ENCODE measurements around the gene USP32. TPM values are rescaled to one million over a fixed set of nuclear protein-coding genes. Genes with fewer than 3 reads are reported as not detected.

USP32 gene
- polyA plus RNA-seq, 2 donors, result 9.5 to 16.1 TPM

DNA sequence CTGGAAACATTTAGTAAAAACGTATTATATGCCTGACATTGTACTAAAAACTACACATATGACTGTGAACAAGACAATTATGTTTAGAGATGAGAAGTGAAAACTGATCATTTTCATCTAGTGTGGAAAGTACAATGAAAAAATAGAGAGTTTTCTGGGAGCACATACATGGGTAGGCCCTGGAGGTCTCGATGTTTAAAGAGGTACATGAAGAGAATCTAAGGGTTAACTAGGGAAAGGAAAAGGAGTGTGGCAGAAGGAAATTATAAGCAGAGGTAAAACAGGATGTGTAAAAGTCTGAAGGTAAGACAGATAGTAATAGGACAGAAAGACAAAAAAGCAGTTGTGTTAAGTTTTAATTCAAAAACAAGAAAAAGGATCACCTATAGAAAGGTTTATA, 113.7 kb downstream of the USP32 start:
- H3K9me3 ChIP-seq (ENCODE audit: control insufficient read depth in 2 of 2, insufficient read depth in 1 of 2, low read depth in 1 of 2, low read length in 1 of 2), result no peaks in the 10 kb centered on the region
- no peaks in the 10 kb centered on the region for H3K36me3 ChIP-seq (ENCODE audit: control insufficient read depth in 2 of 2, insufficient read depth in 2 of 2, low read length in 1 of 2)
- H3K27me3 ChIP-seq (ENCODE audit: control insufficient read depth in 1 of 2, insufficient read depth in 2 of 2, low read length in 2 of 2), result no peaks in the 10 kb centered on the region
- no peak overlapping the region for H3K4me3 ChIP-seq (ENCODE audit: low read depth in 1 of 2, low read length in 2 of 2)
- no peaks in the 10 kb centered on the region for H3K4me1 ChIP-seq (ENCODE audit: control insufficient read depth in 2 of 2, insufficient read depth in 2 of 2, low read length in 1 of 2)
- 90 to 95% methylated on average over 2 of the region's 2 CpGs for WGBS, 2 donors
- no peak overlapping the region for H3K27ac ChIP-seq (ENCODE audit: low read depth in 2 of 2, low read length in 1 of 2)

DNA sequence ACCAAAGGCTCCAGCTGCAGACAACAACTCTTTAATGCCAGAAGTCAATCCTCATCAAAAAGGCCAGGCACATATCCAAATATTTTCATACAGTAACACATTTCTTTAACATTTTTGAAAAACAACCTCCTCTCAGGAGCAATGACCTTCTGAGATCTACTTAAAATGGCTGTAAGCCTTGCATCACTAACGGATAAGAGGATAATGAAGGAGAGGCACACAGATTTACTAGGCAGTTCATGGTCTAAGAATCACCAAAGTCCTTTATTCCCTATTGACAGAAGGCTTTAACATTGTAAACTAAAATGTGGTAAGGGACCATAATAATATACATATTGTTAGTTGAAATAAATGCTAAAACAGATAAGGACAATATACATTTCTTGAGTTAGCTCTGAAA, 114.7 kb downstream of the USP32 start:
- no peak overlapping the region for H3K27ac ChIP-seq (ENCODE audit: low read depth in 2 of 2, low read length in 1 of 2)
- no peaks in the 10 kb centered on the region for H3K9me3 ChIP-seq (ENCODE audit: control insufficient read depth in 2 of 2, insufficient read depth in 1 of 2, low read depth in 1 of 2, low read length in 1 of 2)
- H3K36me3 ChIP-seq (ENCODE audit: control insufficient read depth in 2 of 2, insufficient read depth in 2 of 2, low read length in 1 of 2), result no peaks in the 10 kb centered on the region
- 85 to 100% methylated on average over 1 of the region's 1 CpG for WGBS, 2 donors
- no peaks in the 10 kb centered on the region for H3K4me1 ChIP-seq (ENCODE audit: control insufficient read depth in 2 of 2, insufficient read depth in 2 of 2, low read length in 1 of 2)
- no peak overlapping the region for H3K4me3 ChIP-seq (ENCODE audit: low read depth in 1 of 2, low read length in 2 of 2)
- no peaks in the 10 kb centered on the region for H3K27me3 ChIP-seq (ENCODE audit: control insufficient read depth in 1 of 2, insufficient read depth in 2 of 2, low read length in 2 of 2)

- no peaks in the 10 kb centered on the region for H3K36me3 ChIP-seq (ENCODE audit: control insufficient read depth in 2 of 2, insufficient read depth in 2 of 2, low read length in 1 of 2)
Observed at GRCh38 chr17:60269417-60269816, 122.5 kb downstream of the USP32 start.

GRCh38 chr17:60260540-60260939, 131.4 kb downstream of the USP32 start:
- Histone ChIP-seq H3K4me3 (ENCODE audit: low read depth in 1 of 2, low read length in 2 of 2) (no peak overlapping the region), H3K27ac (ENCODE audit: low read depth in 2 of 2, low read length in 1 of 2) (no peak overlapping the region), H3K4me1 (ENCODE audit: control insufficient read depth in 2 of 2, insufficient read depth in 2 of 2, low read length in 1 of 2) (no peaks in the 10 kb centered on the region), H3K27me3 (ENCODE audit: control insufficient read depth in 1 of 2, insufficient read depth in 2 of 2, low read length in 2 of 2) (no peaks in the 10 kb centered on the region), H3K36me3 (ENCODE audit: control insufficient read depth in 2 of 2, insufficient read depth in 2 of 2, low read length in 1 of 2) (peaks cover 2 to 3% of the 10 kb centered on the region in 2 donors), H3K9me3 (ENCODE audit: control insufficient read depth in 2 of 2, insufficient read depth in 1 of 2, low read depth in 1 of 2, low read length in 1 of 2) (no peaks in the 10 kb centered on the region)
- WGBS, 2 donors, result 98% methylated on average over 1 of the region's 1 CpG

More at GRCh38 chr17:60269417-60269816, 122.5 kb downstream of the USP32 start:
- H3K27ac ChIP-seq (ENCODE audit: low read depth in 2 of 2, low read length in 1 of 2), result no peak overlapping the region
- no peak overlapping the region for H3K4me3 ChIP-seq (ENCODE audit: low read depth in 1 of 2, low read length in 2 of 2)
- no peaks in the 10 kb centered on the region for H3K4me1 ChIP-seq (ENCODE audit: control insufficient read depth in 2 of 2, insufficient read depth in 2 of 2, low read length in 1 of 2)
- H3K9me3 ChIP-seq (ENCODE audit: control insufficient read depth in 2 of 2, insufficient read depth in 1 of 2, low read depth in 1 of 2, low read length in 1 of 2), result no peaks in the 10 kb centered on the region
- H3K27me3 ChIP-seq (ENCODE audit: control insufficient read depth in 1 of 2, insufficient read depth in 2 of 2, low read length in 2 of 2), result no peaks in the 10 kb centered on the region
- 60 to 64% methylated on average over 1 of the region's 1 CpG for WGBS, 2 donors

DNA sequence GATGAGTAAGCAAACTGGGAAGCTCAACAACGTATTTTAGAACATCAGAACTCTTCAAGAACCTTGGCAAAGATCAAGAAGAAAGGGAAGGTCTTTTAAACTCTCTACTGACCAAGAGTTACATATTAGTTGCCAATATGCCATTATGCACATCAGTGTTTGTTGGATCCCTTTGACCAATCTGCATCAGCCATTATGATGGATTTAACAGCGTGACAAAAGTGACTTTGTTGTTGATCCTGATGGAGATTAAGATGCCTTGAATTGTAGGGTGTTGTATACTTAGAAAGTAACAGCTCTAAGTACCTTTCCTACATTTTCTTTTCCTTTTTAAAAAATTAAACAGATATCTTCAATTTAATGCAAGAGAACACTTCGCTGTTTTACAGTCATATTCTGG, 133.6 kb downstream of the USP32 start:
- Histone ChIP-seq H3K27ac (ENCODE audit: low read depth in 2 of 2, low read length in 1 of 2) (no peak overlapping the region), H3K36me3 (ENCODE audit: control insufficient read depth in 2 of 2, insufficient read depth in 2 of 2, low read length in 1 of 2) (peaks cover 2 to 3% of the 10 kb centered on the region in 2 donors), H3K27me3 (ENCODE audit: control insufficient read depth in 1 of 2, insufficient read depth in 2 of 2, low read length in 2 of 2) (no peaks in the 10 kb centered on the region), H3K9me3 (ENCODE audit: control insufficient read depth in 2 of 2, insufficient read depth in 1 of 2, low read depth in 1 of 2, low read length in 1 of 2) (no peaks in the 10 kb centered on the region), H3K4me1 (ENCODE audit: control insufficient read depth in 2 of 2, insufficient read depth in 2 of 2, low read length in 1 of 2) (no peaks in the 10 kb centered on the region), H3K4me3 (ENCODE audit: low read depth in 1 of 2, low read length in 2 of 2) (no peak overlapping the region)
- 91 to 94% methylated on average over 3 of the region's 3 CpGs for WGBS, 2 donors

DNA sequence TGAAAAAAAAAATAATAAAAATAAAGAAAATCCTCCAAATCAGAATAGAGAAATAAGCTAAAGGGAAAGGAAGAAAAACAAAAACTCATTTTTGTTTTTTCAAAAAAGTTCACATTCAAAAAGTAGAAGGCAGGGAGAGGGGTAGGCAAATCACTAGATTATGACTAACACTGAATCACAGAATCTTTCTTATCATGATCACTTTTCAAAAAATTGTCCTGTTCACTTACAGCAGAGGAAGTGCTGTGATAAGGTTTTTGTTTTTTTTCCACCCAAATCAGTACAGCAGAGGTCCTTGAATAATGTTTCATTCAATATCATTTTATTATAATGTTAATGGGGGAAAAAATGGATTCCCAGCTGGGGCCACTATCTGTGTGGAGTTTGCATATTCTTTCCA, 135.8 kb downstream of the USP32 start:
- Histone ChIP-seq H3K4me1 (ENCODE audit: control insufficient read depth in 2 of 2, insufficient read depth in 2 of 2, low read length in 1 of 2) (no peaks in the 10 kb centered on the region), H3K9me3 (ENCODE audit: control insufficient read depth in 2 of 2, insufficient read depth in 1 of 2, low read depth in 1 of 2, low read length in 1 of 2) (no peaks in the 10 kb centered on the region), H3K4me3 (ENCODE audit: low read depth in 1 of 2, low read length in 2 of 2) (no peak overlapping the region), H3K36me3 (ENCODE audit: control insufficient read depth in 2 of 2, insufficient read depth in 2 of 2, low read length in 1 of 2) (peaks cover 0 to 3% of the 10 kb centered on the region in 2 donors), H3K27me3 (ENCODE audit: control insufficient read depth in 1 of 2, insufficient read depth in 2 of 2, low read length in 2 of 2) (no peaks in the 10 kb centered on the region), H3K27ac (ENCODE audit: low read depth in 2 of 2, low read length in 1 of 2) (no peak overlapping the region)

DNA sequence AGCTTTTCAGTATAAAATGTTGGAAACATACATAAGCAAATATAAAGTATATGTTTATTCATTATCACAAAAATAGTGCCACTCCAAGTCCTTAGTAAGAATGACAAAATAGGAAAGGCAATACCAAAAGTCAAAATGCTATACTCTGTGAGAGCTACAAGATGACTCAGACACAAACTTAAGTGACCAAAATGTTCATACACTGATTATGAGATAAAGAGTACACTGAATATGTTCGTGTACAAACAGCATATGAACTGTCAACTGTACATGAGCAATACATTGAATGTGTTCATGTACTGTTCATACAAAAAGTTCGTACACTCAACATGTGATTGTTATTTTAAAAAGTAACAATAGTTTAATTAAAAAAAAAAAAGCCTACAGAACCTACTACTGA, 138.9 kb downstream of the USP32 start:
- WGBS, 2 donors, result 90 to 92% methylated on average over 2 of the region's 2 CpGs
- Histone ChIP-seq H3K36me3 (ENCODE audit: control insufficient read depth in 2 of 2, insufficient read depth in 2 of 2, low read length in 1 of 2) (peaks cover 0 to 3% of the 10 kb centered on the region in 2 donors), H3K27me3 (ENCODE audit: control insufficient read depth in 1 of 2, insufficient read depth in 2 of 2, low read length in 2 of 2) (no peaks in the 10 kb centered on the region), H3K27ac (ENCODE audit: low read depth in 2 of 2, low read length in 1 of 2) (no peak overlapping the region), H3K9me3 (ENCODE audit: control insufficient read depth in 2 of 2, insufficient read depth in 1 of 2, low read depth in 1 of 2, low read length in 1 of 2) (no peaks in the 10 kb centered on the region), H3K4me3 (ENCODE audit: low read depth in 1 of 2, low read length in 2 of 2) (no peak overlapping the region), H3K4me1 (ENCODE audit: control insufficient read depth in 2 of 2, insufficient read depth in 2 of 2, low read length in 1 of 2) (no peaks in the 10 kb centered on the region)

- no peak overlapping the region for H3K4me3 ChIP-seq (ENCODE audit: low read depth in 1 of 2, low read length in 2 of 2)
- no peaks in the 10 kb centered on the region for H3K9me3 ChIP-seq (ENCODE audit: control insufficient read depth in 2 of 2, insufficient read depth in 1 of 2, low read depth in 1 of 2, low read length in 1 of 2)
- H3K27ac ChIP-seq (ENCODE audit: low read depth in 2 of 2, low read length in 1 of 2), result no peak overlapping the region
- no peaks in the 10 kb centered on the region for H3K4me1 ChIP-seq (ENCODE audit: control insufficient read depth in 2 of 2, insufficient read depth in 2 of 2, low read length in 1 of 2)
- 92 to 100% methylated on average over 1 of the region's 1 CpG for WGBS, 2 donors
- no peaks in the 10 kb centered on the region for H3K27me3 ChIP-seq (ENCODE audit: control insufficient read depth in 1 of 2, insufficient read depth in 2 of 2, low read length in 2 of 2)
- H3K36me3 ChIP-seq (ENCODE audit: control insufficient read depth in 2 of 2, insufficient read depth in 2 of 2, low read length in 1 of 2), result peaks cover 0 to 3% of the 10 kb centered on the region in 2 donors
Observed at GRCh38 chr17:60252459-60252858, 139.5 kb downstream of the USP32 start.

DNA sequence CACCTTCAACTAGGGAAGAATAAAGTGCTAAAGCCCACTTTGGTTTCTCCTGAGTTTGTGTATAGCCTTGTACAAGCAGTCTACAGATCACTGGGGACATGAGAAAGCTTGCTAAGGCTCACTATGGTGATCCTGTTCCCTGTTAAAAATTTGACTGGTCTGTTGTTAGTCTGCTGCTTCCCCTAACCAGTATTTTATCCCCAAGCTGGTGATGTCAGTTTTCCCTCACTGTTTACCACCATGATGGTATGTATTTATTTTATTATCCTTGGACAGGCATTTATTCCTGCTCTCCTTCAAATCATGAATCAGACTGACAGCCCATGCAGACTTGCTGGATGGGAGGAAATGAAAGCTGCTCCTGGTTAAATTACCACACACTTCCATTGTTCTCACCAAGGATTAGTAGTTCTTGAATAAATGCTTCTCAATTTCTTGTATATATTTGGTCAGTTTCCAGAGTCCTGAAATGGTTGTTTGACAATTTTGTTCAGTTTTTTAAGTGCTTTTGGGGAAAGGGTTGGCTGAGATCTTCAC, 142.6 kb downstream of the USP32 start:
- Histone ChIP-seq H3K27me3 (ENCODE audit: control insufficient read depth in 1 of 2, insufficient read depth in 2 of 2, low read length in 2 of 2) (no peaks in the 10 kb centered on the region), H3K4me1 (ENCODE audit: control insufficient read depth in 2 of 2, insufficient read depth in 2 of 2, low read length in 1 of 2) (no peaks in the 10 kb centered on the region), H3K36me3 (ENCODE audit: control insufficient read depth in 2 of 2, insufficient read depth in 2 of 2, low read length in 1 of 2) (no peaks in the 10 kb centered on the region), H3K9me3 (ENCODE audit: control insufficient read depth in 2 of 2, insufficient read depth in 1 of 2, low read depth in 1 of 2, low read length in 1 of 2) (no peaks in the 10 kb centered on the region), H3K27ac (ENCODE audit: low read depth in 2 of 2, low read length in 1 of 2) (no peak overlapping the region), H3K4me3 (ENCODE audit: low read depth in 1 of 2, low read length in 2 of 2) (no peak overlapping the region)

GRCh38 chr17:60248618-60249289, 143.2 kb downstream of the USP32 start:
- Histone ChIP-seq H3K4me1 (ENCODE audit: control insufficient read depth in 2 of 2, insufficient read depth in 2 of 2, low read length in 1 of 2) (no peaks in the 10 kb centered on the region), H3K9me3 (ENCODE audit: control insufficient read depth in 2 of 2, insufficient read depth in 1 of 2, low read depth in 1 of 2, low read length in 1 of 2) (no peaks in the 10 kb centered on the region), H3K27me3 (ENCODE audit: control insufficient read depth in 1 of 2, insufficient read depth in 2 of 2, low read length in 2 of 2) (no peaks in the 10 kb centered on the region), H3K36me3 (ENCODE audit: control insufficient read depth in 2 of 2, insufficient read depth in 2 of 2, low read length in 1 of 2) (no peaks in the 10 kb centered on the region), H3K27ac (ENCODE audit: low read depth in 2 of 2, low read length in 1 of 2) (no peak overlapping the region), H3K4me3 (ENCODE audit: low read depth in 1 of 2, low read length in 2 of 2) (no peak overlapping the region)
- 70 to 77% methylated on average over 5 of the region's 5 CpGs for WGBS, 2 donors

Measured in esophagus (tissue), 2 donors.